Adipocyte (in vitro differentiated cells): ENCODE measurements around the gene KPTN.

ENCODE experiments used
- DNase-seq: peaks from one replicate; pipeline ENCODE4 v3.0.0-alpha.2; 2015; ENCODE audit warnings: low read depth
- H3K27me3 ChIP-seq: replicated peaks from 2 replicates; pipeline ENCODE4 v1.7.0; 2013; ENCODE audit warnings: mild to moderate bottlenecking, low read length, moderate library complexity; ENCODE audit not compliant: control insufficient read depth, insufficient read depth
- H3K36me3 ChIP-seq: 2 replicates; pipeline ENCODE4 v1.7.0; 2013; ENCODE audit warnings: low read length, mild to moderate bottlenecking, moderate library complexity; ENCODE audit not compliant: control insufficient read depth, insufficient read depth, severe bottlenecking
- H3K4me1 ChIP-seq: 2 replicates; pipeline ENCODE4 v1.7.0; 2013; ENCODE audit warnings: mild to moderate bottlenecking, low read length, moderate library complexity; ENCODE audit not compliant: control insufficient read depth, insufficient read depth
- H3K4me3 ChIP-seq: 2 replicates; pipeline ENCODE4 v1.7.0; 2013; ENCODE audit warnings: mild to moderate bottlenecking, low read length, moderate library complexity
- H3K9ac ChIP-seq: 2 replicates; pipeline ENCODE4 v1.7.0; 2013; ENCODE audit warnings: mild to moderate bottlenecking, low read length, moderate library complexity
- H3K9me3 ChIP-seq: 2 replicates; pipeline ENCODE4 v1.7.0; 2013; ENCODE audit warnings: mild to moderate bottlenecking, low read length, moderate library complexity; ENCODE audit not compliant: control insufficient read depth

KPTN gene

DNA sequence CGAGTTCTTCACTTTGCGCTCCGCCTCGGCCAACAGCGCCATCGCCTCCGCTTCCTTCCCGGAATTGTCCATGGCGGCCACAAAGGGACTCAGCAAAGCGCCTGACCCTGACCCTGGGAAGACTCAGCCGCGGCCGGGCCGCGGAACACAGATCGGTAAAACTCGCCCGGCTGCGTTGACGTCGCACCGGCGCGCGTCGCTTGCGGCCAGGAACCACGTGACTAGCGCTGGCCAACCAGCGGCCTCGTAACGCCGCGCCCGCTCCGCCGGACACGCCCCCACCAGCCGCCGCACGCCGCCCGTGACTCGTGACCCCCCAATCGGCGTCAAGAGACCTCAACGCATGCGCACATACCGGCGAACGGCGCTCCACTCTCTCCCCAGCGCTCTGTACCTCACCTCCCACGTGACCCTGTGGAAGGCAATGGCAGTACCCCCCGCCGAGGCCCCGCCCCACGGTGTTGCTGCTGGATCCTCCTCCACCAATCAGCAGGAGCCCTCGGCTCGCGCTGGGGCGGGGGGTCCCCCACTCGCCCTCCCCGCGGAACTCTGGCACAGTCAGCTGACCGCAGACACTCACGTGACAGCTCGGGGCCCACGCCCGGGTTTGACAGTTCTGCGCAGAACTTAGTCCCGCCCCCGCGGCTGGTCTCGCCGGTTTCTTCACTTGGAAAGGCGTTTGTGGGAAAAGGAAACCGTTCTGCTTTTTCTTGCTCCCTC, 31.0 kb upstream of the KPTN start, which contains the start of gene NAPA:
TSS of gene NAPA (minus strand) at position 195 of the 720 bp plus-strand sequence. CDS start at position 72, 123 bp downstream.
- Histone ChIP-seq H3K27me3 (no peaks in the 10 kb centered on the region), H3K4me3 (peak within 1 kb of the TSS; percentile 100), H3K9ac (peak within 1 kb of the TSS; percentile 100), H3K4me1 (peaks cover 40% of the 10 kb centered on the region), H3K36me3 (no peaks in the 10 kb centered on the region), H3K9me3 (no peaks in the 10 kb centered on the region)
- peak; percentile 100 for DNase-seq

DNA sequence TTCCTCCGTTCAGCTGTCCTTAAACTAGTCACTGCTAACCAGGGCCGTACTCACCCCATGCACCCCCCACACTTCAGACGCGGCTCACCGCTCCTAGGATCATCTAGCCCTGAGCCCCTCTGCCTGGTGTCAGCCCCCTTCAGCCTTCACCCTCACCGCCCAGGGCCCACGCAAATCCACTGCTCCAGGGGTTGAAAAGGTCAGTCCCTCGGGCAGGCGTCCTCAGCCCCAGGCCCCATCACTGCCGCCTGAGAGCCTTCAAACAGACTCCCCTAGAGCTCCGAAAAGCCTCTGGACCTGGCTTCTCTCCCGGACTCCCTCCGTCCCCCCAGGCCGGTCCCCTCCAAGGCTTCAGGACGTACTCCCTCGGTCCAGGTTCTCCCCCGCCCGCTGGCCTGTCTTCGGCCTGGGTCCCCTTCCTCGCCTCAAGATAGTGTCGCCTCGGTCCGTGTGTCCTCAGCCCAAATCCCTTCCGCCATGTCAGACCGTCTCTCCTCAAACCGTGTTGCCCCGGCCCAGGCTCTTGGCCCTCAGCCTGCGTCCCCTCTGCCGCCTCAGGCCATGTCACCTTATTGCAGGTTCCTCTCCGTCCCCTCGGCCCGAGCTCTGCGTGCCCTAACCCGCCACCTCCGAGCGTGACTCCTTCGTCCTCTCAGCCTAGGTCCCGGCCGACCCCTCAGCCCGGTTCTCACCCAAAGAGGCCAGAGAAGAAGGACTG, 30.3 kb upstream of the KPTN start:
- DNase-seq: peak; percentile 51
- Histone ChIP-seq H3K9ac (peak overlapping the region; percentile 100), H3K4me1 (peaks cover 47% of the 10 kb centered on the region), H3K9me3 (no peaks in the 10 kb centered on the region), H3K36me3 (no peaks in the 10 kb centered on the region), H3K27me3 (no peaks in the 10 kb centered on the region), H3K4me3 (peak overlapping the region; percentile 100)

DNA sequence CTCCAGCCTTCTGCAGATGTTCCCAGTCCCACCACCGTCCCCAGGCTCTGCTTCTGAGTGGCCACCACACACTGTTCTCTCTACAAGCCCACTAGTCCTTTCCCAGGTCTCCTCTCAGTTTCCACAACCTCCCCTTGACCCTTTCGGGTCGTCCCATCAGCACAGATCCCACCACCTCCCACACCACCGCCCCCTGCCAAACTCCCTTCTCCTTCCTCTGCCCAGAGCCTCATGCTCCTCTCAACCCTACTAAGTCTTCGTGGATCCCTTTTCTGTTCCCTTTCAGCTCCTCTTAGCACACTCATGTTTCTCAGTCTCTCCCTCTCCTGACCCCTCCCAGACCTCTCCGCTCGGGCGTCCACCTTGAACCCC, 28.9 kb upstream of the KPTN start:
- Histone ChIP-seq H3K27me3 (no peaks in the 10 kb centered on the region), H3K4me1 (peaks cover 48% of the 10 kb centered on the region), H3K9ac (peak overlapping the region; percentile 100), H3K36me3 (no peaks in the 10 kb centered on the region), H3K9me3 (no peaks in the 10 kb centered on the region), H3K4me3 (peak overlapping the region; percentile 100)
- DNase-seq: no peak

DNA sequence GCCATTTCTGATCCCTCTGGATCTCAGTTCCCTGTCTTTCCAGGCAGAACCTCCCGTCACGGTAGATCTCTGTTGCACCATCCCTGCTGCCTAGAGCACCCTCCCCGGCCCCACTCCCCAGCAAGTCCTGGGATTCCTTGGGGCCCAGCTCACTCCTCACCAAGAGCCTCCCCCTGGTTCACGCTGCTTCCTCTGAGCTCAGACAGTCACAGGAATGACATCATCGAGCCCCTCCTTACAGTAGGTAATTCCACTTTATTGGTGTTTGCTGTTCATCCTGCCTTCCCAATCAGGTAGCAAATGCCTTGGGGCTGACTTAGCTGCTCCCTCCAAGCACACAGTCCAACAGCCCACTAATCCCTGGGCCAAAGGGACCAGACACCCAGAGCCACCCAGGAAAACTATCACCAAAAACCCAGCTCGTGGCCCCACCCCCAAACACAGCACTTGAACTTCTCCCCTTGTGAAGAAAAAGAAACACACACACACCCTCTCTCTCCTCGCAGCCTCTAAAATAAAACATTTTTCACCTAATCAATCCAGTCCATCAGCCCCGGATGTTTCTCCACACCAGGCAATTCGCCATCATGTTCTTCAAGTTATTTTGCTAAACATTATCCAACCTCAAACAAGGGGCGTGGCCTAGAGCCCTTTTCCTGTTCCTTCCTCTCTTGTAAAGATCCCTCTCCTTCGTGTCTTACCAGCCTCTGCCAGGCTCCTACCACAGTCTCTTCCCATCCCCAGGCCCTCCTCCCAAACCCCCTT, 28.3 kb upstream of the KPTN start:
- Histone ChIP-seq H3K9me3 (no peaks in the 10 kb centered on the region), H3K9ac (peak overlapping the region; percentile 100), H3K36me3 (no peaks in the 10 kb centered on the region), H3K4me1 (peaks cover 53% of the 10 kb centered on the region), H3K27me3 (no peaks in the 10 kb centered on the region), H3K4me3 (peak overlapping the region; percentile 100)
- peak; percentile 39 for DNase-seq

DNA sequence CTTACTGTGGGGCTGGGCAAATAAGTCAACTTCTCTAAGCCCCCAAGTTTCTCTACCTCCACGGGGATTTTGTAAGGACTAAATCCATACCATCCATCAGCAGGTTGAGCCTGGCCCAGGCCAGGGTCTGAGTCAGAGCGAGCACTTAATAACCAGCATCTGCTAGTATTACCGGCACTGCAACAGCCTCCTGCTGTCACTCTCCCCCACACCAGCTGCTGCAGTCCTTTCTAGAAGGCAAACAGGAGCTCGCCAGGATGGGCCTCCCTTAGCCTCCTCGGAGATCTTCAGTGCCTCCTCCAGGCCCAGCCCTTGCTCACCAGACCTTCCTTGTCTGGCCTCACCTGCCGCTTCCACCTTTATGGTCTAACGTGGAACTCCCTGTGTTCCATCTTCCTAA, 27.7 kb upstream of the KPTN start:
- no peak for DNase-seq
- peaks cover 56% of the 10 kb centered on the region for H3K4me1 ChIP-seq
- H3K9ac ChIP-seq: peak overlapping the region; percentile 100
- H3K36me3 ChIP-seq: no peaks in the 10 kb centered on the region
- peak overlapping the region; percentile 100 for H3K4me3 ChIP-seq
- H3K27me3 ChIP-seq: no peaks in the 10 kb centered on the region
- H3K9me3 ChIP-seq: no peaks in the 10 kb centered on the region

DNA sequence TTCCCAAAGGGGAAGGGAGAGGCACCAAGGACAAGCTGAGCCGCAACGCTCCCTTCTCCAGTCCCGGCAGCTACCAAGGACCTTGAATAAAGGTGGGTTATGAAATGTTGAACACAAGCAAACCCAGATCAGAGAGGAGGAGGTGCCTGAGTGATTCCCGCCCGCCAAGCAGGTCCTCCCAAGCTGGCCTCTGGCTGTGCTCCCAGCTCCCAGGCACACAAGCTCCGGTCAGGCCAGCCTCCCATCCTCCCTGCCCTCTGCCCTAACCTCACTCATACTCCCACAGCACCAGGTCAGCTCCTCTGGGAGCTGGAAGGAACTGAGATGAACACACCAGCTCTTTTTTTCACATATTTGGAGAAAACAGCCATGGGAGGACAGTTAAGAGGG, 27.1 kb upstream of the KPTN start:
- Histone ChIP-seq H3K36me3 (peaks cover 3% of the 10 kb centered on the region), H3K27me3 (no peaks in the 10 kb centered on the region), H3K9me3 (no peaks in the 10 kb centered on the region), H3K9ac (peak overlapping the region; percentile 100), H3K4me1 (peaks cover 56% of the 10 kb centered on the region), H3K4me3 (no peak overlapping the region)
- DNase-seq: no peak

DNA sequence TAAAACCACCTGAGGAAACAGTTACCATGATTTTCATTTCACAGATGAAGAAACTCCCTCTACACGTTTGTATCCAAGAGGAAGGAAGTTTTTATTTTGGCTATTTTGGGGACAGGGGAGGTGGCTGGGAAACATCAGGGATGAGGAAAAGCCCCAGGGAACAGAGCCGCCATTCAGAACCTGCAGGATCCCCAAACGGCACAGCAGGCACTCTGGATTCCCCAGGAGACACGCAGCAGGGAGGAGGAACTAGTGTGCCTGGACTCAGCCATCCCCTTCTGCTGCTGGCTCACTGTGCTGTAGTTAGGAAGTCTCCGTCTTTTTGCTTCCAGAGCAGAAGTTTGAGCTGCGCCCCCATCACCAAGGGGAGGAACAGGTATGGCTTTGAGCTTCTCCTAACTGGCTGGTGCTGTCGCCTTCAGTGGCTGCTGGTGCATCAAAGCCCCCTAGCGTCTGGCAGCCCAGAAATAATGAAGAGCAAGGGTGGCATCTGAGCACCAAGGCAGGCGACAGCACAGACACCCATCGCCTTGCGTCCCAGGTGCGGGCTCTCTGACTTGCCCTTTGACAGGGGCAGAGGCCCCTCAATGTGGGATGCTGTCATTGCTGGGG, 26.6 kb upstream of the KPTN start:
- Histone ChIP-seq H3K4me3 (no peak overlapping the region), H3K4me1 (peaks cover 52% of the 10 kb centered on the region), H3K9ac (peak overlapping the region; percentile 18), H3K36me3 (peaks cover 6% of the 10 kb centered on the region), H3K9me3 (no peaks in the 10 kb centered on the region), H3K27me3 (no peaks in the 10 kb centered on the region)
- DNase-seq: no peak

DNA sequence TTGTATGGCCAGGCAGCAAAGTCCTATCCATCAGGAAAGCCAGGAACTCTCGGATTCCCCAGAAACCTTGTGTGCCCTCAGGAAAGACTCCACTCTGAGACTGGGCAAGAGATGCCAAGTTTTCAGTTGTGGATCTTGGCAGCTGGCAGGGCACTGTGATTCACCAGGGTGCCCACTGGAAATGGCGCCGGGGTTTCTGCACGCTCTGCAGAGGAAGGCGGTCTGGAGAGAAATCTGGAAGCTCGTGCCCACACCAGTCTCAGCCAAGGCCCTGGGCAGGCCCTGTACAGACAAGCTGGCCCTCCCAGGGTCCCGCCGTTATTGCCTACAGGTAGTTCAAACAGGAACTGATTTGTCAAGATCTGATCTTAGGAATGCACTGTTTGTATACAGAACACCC, 26.0 kb upstream of the KPTN start:
- H3K9me3 ChIP-seq: no peaks in the 10 kb centered on the region
- H3K27me3 ChIP-seq: no peaks in the 10 kb centered on the region
- H3K4me3 ChIP-seq: no peak overlapping the region
- H3K9ac ChIP-seq: no peak overlapping the region
- peaks cover 52% of the 10 kb centered on the region for H3K4me1 ChIP-seq
- H3K36me3 ChIP-seq: peaks cover 11% of the 10 kb centered on the region
- DNase-seq: no peak

DNA sequence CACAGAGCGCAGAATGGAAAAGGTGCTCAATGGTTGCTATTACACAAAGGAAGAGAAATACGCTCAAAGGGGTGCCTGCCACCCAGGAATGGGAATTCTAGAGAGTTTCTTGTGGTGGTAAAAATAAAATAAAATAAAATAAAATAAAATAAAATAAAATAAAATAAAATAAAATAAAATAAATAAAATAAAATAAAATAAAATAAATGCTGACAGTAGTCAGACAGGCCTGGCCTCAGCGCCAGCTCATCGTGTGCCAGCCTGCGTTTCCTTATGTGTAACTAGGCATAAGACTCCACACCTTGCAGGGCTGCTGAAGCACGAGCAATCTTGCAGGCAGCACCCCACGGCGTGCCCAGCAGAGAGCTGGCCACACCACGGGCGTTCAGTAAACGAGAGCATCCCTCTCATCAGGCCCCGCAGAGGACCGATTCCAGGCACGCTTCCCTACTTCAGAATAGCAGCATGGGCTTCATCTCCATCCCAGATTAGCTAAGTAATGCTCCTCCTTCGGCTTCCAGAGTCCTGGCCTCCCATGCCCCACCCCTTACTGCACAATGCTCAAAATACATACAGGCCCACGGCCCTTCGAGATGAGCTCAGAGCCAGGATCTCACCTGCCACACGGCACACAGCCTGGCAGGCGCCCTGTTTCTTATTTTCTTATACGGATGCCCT, 25.3 kb upstream of the KPTN start:
- H3K9ac ChIP-seq: no peak overlapping the region
- DNase-seq: no peak
- no peak overlapping the region for H3K4me3 ChIP-seq
- H3K36me3 ChIP-seq: peaks cover 11% of the 10 kb centered on the region
- no peaks in the 10 kb centered on the region for H3K27me3 ChIP-seq
- H3K4me1 ChIP-seq: peaks cover 52% of the 10 kb centered on the region
- H3K9me3 ChIP-seq: no peaks in the 10 kb centered on the region

DNA sequence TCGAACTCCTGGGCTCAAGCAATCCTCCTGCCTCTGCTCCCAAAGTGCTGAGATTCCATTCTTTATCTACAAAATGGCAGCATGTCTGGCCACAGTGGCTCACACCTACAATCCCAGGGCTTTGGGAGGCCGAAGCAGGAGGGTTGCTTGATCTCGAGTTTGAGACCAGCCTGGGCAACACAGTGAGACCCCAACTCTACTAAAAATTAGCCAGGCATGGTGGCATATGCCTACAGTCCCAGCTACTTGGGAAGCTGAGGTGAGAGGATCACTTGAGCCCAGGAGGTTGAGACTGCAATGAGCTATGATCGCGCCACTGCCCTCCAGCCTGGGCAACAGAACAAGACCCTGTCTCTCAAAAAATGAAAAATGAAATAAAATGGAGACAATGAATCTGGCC, 24.7 kb upstream of the KPTN start:
- Histone ChIP-seq H3K9ac (no peak overlapping the region), H3K9me3 (no peaks in the 10 kb centered on the region), H3K4me3 (no peak overlapping the region), H3K27me3 (no peaks in the 10 kb centered on the region), H3K4me1 (peaks cover 52% of the 10 kb centered on the region), H3K36me3 (peaks cover 16% of the 10 kb centered on the region)
- DNase-seq: no peak
